Esophagus squamous epithelium (tissue), 4 donors: ENCODE data around the gene TRIM17.

Experiments used
- CTCF ChIP-seq, 6 experiments: fragments of 450-650 bp in 4 of 6; fragments of 200-600 bp in 2 of 6; sonication (generic) in 2 of 6; IDR thresholded peaks; one replicate each; pipeline ENCODE4 v1.5.1; 2016 to 2019; ENCODE audit warnings: antibody characterized with exemption in 6 of 6, mild to moderate bottlenecking in 4 of 6, moderate library complexity in 4 of 6
- POLR2A ChIP-seq, 4 donors: fragments of 450-650 bp; IDR thresholded peaks; one replicate each; pipeline ENCODE4 v1.6.1; 2017; ENCODE audit warnings: antibody characterized with exemption in 4 of 4, mild to moderate bottlenecking in 4 of 4, moderate library complexity in 3 of 4

DNA sequence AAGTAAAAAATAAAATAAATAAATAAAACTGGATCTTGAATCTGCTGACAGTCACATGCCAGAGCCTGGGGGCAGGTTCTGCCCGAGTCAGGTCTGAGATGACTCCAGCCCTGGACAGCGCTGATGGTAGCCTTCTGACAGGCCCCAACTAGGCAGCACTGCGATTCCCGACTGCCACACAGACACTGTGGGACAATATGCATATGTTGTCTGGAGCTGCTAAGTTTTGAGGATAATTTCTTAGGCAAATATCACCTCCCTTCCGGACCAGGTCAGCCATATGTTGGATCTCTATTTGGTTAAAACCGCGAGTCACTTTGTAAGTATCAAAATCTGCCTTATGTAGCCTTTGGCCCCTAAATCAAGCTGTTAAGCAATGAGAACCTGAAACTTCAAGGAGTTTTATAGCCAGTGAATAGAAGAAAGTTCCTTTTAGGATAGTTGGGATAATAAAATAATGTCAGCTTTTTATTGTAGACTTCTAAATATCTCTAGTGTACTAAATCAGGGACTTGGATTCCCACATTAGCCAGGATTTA, 20.8 kb upstream of the TRIM17 start:
- TF ChIP-seq POLR2A (IDR thresholded peaks at IDR 0.05) (no peak), CTCF (IDR thresholded peaks at IDR 0.05) (no peak)
